GM12878 (cell line): ENCODE data around the gene KCND3. TPM values are rescaled to one million over a fixed set of nuclear protein-coding genes. Genes with fewer than 3 reads are reported as not detected.

ENCODE experiments used
- ATAC-seq: fragments of 200-7000 bp; cut with Tn5 transposase; 3 replicates; pipeline ENCODE4 v1.9.1; 2020; ENCODE audit warnings: mild to moderate bottlenecking, moderate library complexity
- BruUV-seq: library from RNA; stranded (reverse); fragments of 400-500 nt; replicated peaks from 2 replicates; lab custom pipeline; 2021; lab: Mats Ljungman, UMichigan
- CTCF ChIA-PET: fragments of 300-600 bp; sonication (Branson Sonifier 250); formaldehyde crosslinking; extraction: SDS; loops from one replicate; lab custom pipeline; 2021; ENCODE audit warnings: inconsistent platforms; lab: Yijun Ruan, JAX
- POLR2A ChIA-PET: fragments of 350-600 bp; formaldehyde crosslinking; extraction: SDS; loops from one replicate; lab custom pipeline; 2021; ENCODE audit warnings: inconsistent platforms; lab: Charles Lee
- RAD21 ChIA-PET: fragments of 300-600 bp; sonication (Branson Sonifier 250); formaldehyde crosslinking; loops from one replicate; lab custom pipeline; 2023; ENCODE audit warnings: antibody characterized with exemption; ENCODE audit not compliant: unreplicated experiment; lab: Charles Lee
- SMC1A ChIA-PET: fragments of 300-600 bp; sonication (Branson Sonifier 250); formaldehyde crosslinking; loops from one replicate; lab custom pipeline; 2023; ENCODE audit not compliant: unreplicated experiment, uncharacterized antibody; lab: Charles Lee
- DNase-seq: peaks from one replicate; pipeline ENCODE4 v3.0.0-alpha.2; 2011; ENCODE audit warnings: low read depth, low spot score
- FAIRE-seq: peaks from 3 replicates; lab custom pipeline; 2011; peaks lifted over from hg19 to GRCh38; lab: Jason Lieb, UNC
- H2AFZ ChIP-seq: 2 replicates; pipeline ENCODE4 v1.6.0; 2011; ENCODE audit warnings: low read depth, low read length, control low read depth; ENCODE audit not compliant: control insufficient read depth
- H3K27ac ChIP-seq: 2 replicates; pipeline ENCODE4 v1.5.1; 2011; ENCODE audit warnings: control low read depth; ENCODE audit not compliant: control insufficient read depth, insufficient read depth
- H3K27me3 ChIP-seq, 2 experiments: replicated peaks in 1 of 2; 2 replicates each; pipeline versions ENCODE4 v1.6.0 to v1.6.1; 2011; ENCODE audit warnings: low read length in 1 of 2; ENCODE audit not compliant: control insufficient read depth in 2 of 2, insufficient read depth in 2 of 2
- H3K36me3 ChIP-seq, 2 experiments: 2 replicates each; pipeline ENCODE4 v1.5.1; 2011; ENCODE audit warnings: low read length in 1 of 2; ENCODE audit not compliant: control insufficient read depth in 2 of 2, insufficient read depth in 2 of 2
- H3K4me1 ChIP-seq: 2 replicates; pipeline ENCODE4 v1.6.1; 2011; ENCODE audit warnings: mild to moderate bottlenecking, low read length, moderate library complexity, mixed read lengths; ENCODE audit not compliant: control insufficient read depth, insufficient read depth
- H3K4me2 ChIP-seq: 2 replicates; pipeline ENCODE4 v1.6.0; 2011; ENCODE audit warnings: control low read depth; ENCODE audit not compliant: control insufficient read depth, insufficient read depth
- H3K4me3 ChIP-seq: fragments of 200-600 bp; sonication (generic); 2 replicates; pipeline ENCODE4 v1.5.1; 2016
- H3K79me2 ChIP-seq: 2 replicates; pipeline ENCODE4 v1.6.0; 2011; ENCODE audit warnings: low read length; ENCODE audit not compliant: control insufficient read depth, insufficient read depth
- H3K9ac ChIP-seq: 2 replicates; pipeline ENCODE4 v1.8.0; 2011; ENCODE audit warnings: low read length, control low read depth, mixed read lengths; ENCODE audit not compliant: control insufficient read depth, insufficient read depth
- H3K9me3 ChIP-seq: replicated peaks from 3 replicates; pipeline ENCODE4 v1.5.1; 2011; ENCODE audit warnings: mild to moderate bottlenecking, low read length; ENCODE audit not compliant: control insufficient read depth, insufficient read depth
- H4K20me1 ChIP-seq: 2 replicates; pipeline ENCODE4 v1.6.0; 2011; ENCODE audit not compliant: control insufficient read depth, insufficient read depth
- CHD2 ChIP-seq: IDR thresholded peaks from 2 replicates; pipeline ENCODE4 v1.6.1; 2011; ENCODE audit warnings: low read depth, low read length, improper control_type of control experiment, borderline replicate concordance
- KAT2A ChIP-seq: conservative IDR thresholded peaks from 2 replicates; pipeline ENCODE4 v1.6.1; 2011; ENCODE audit warnings: low read depth, low read length; ENCODE audit not compliant: control insufficient read depth
- MLLT1 ChIP-seq: fragments of 450-650 bp; IDR thresholded peaks from 2 replicates; pipeline ENCODE4 v1.6.1; 2016; ENCODE audit warnings: mild to moderate bottlenecking
- MTA2 ChIP-seq: fragments of 450-650 bp; IDR thresholded peaks from 2 replicates; pipeline ENCODE4 v1.6.1; 2016; ENCODE audit warnings: low read depth, mild to moderate bottlenecking, moderate library complexity
- MTA3 ChIP-seq: IDR thresholded peaks from 2 replicates; pipeline ENCODE4 v1.6.1; 2012; ENCODE audit warnings: low read length, inconsistent platforms, borderline replicate concordance
- NBN ChIP-seq: fragments of 450-650 bp; IDR thresholded peaks from 2 replicates; pipeline ENCODE4 v1.6.1; 2016
- PBX3 ChIP-seq: IDR thresholded peaks from 2 replicates; pipeline ENCODE4 v1.6.1; 2011; ENCODE audit warnings: mild to moderate bottlenecking, low read depth, low read length, moderate library complexity; ENCODE audit not compliant: insufficient replicate concordance
- RBBP5 ChIP-seq: fragments of 200-600 bp; sonication (generic); conservative IDR thresholded peaks from 2 replicates; pipeline ENCODE4 v1.6.1; 2016
- SREBF2 ChIP-seq: IDR thresholded peaks from 2 replicates; pipeline ENCODE4 v1.6.1; 2012; ENCODE audit warnings: mild to moderate bottlenecking, low read length
- ZNF274 ChIP-seq: IDR thresholded peaks from one replicate; pipeline ENCODE4 v1.8.0; 2011; ENCODE audit not compliant: insufficient read length, insufficient read depth
- ZNF384 ChIP-seq: IDR thresholded peaks from 2 replicates; pipeline ENCODE4 v1.6.1; 2012; ENCODE audit warnings: low read depth, mild to moderate bottlenecking, low read length, improper control_type of control experiment, borderline replicate concordance
- WGBS: methylation state at CpG from one replicate; pipeline ENCODE4 v1.1.6; 2016; ENCODE audit warnings: low lambda C conversion rate; ENCODE audit not compliant: insufficient replicate concordance, insufficient coverage; ENCODE audit errors: missing lambda C conversion rate; 5-methylcytosine and 5-hydroxymethylcytosine counted together
- in situ Hi-C: fragments of 300-500 bp; cut with MboI; formaldehyde crosslinking; loops from 9 replicates; pipeline ENCODE4 v1.14.3; 2018; ENCODE audit warnings: mixed read lengths
- intact Hi-C: fragments of 100-400 bp; cut with micrococcal nuclease; formaldehyde crosslinking; loops from one replicate; pipeline ENCODE4 v1.14.2; 2022; ENCODE audit not compliant: unreplicated experiment
- polyA plus RNA-seq, 11 experiments: library from polyadenylated mRNA; depleted of rRNA in 4 of 11; unstranded in 6 of 11; stranded (reverse) in 5 of 11; fragments of >200 nt; fragmentation: Nextera tagmentation in 4 of 11; fragmentation: Illumina TruSeq in 1 of 11; extraction: Ambion mirVana in 4 of 11; extraction: Trizol in 1 of 11; gene quantifications; 1 replicate in 1 of 11; 2 replicates in 10 of 11; pipeline versions ENCODE4 v1.2.1 to v1.2.3, GENCODE V29; 2011 to 2016; ENCODE audit warnings: inconsistent platforms in 2 of 11, missing spikeins in 2 of 11, low read depth in 1 of 11
- total RNA-seq, 4 experiments: library from RNA; depleted of rRNA in 3 of 4; stranded (reverse); fragments of >200 nt in 3 of 4; fragmentation: Illumina TruSeq in 1 of 4; extraction: Trizol in 1 of 4; gene quantifications; 2 replicates each; pipeline versions ENCODE4 v1.2.1 to v1.2.3, GENCODE V29; 2013 to 2021

KCND3 gene
- total and polyA plus RNA-seq, 10 of the 15 experiments (the other 5 are each of a cell fraction or from before 2014, with no cell fraction given), result 0.02 TPM; not detected in 9

DNA sequence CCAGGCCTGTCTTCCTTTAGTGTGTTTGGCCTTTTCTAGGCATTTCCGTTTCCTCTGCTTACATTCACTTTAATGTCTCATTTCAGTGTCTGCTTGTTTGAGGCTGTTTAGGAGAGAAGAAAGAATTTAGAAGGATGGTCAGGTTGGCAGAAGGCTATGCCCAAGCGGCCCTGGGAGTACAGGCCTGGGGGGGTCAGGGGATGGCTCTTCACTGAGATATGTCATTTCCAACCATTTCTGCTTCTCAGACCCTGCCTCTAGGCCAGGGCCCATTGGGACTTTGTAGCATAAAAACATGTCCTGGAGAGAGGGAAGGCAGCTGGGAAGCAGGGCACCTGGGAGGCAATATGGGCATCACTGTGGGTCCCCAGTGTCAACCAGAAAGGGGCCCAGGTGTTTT lies 147.7 kb downstream of the KCND3 start:
- DNase-seq, result no peak
- RAD21 ChIA-PET, result no interaction called here
- Histone ChIP-seq H2AFZ (no peak overlapping the region), H3K27ac (no peak overlapping the region), H3K4me1 (no peaks in the 10 kb centered on the region), H3K4me3 (no peak overlapping the region), H4K20me1 (no peaks in the 10 kb centered on the region), H3K36me3 (no peaks in the 10 kb centered on the region), H3K9me3 (no peaks in the 10 kb centered on the region), H3K9ac (no peak overlapping the region), H3K4me2 (no peak overlapping the region), H3K79me2 (no peaks in the 10 kb centered on the region), H3K27me3 (peaks cover 0 to 1% of the 10 kb centered on the region in 2 experiments; a peak in 1 of 4 replicates)
- SMC1A ChIA-PET, result no interaction called here
- FAIRE-seq, result no peak
- no peak for ATAC-seq
- POLR2A ChIA-PET, result no interaction called here
- in situ Hi-C loops, result no loop called here
- TF ChIP-seq NBN, result no peak
- no peak for TF ChIP-seq MTA3
- no peak for TF ChIP-seq RBBP5
- no peak for TF ChIP-seq KAT2A
- no peak for TF ChIP-seq CHD2
- TF ChIP-seq PBX3, result no peak
- no peak for TF ChIP-seq SREBF2
- TF ChIP-seq ZNF274, result no peak
- no peak for TF ChIP-seq ZNF384
- TF ChIP-seq MTA2, result no peak
- TF ChIP-seq MLLT1, result no peak
- BruUV-seq, result no TSS peak
- intact Hi-C loops, result no loop called here
- CTCF ChIA-PET, result no interaction called here
- 32% methylated on average over 2 of the region's 2 CpGs for WGBS
